Esophagus muscularis mucosa (tissue), 4 donors: ENCODE measurements around the gene EDDM13.

Source experiments
- EP300 ChIP-seq: sonication (generic); formaldehyde crosslinking; IDR thresholded peaks from one replicate; pipeline ENCODE4 v1.6.1; 2017; ENCODE audit warnings: antibody characterized with exemption
- POLR2A ChIP-seq: fragments of 450-650 bp; IDR thresholded peaks from one replicate; pipeline ENCODE4 v1.6.1; 2017; ENCODE audit warnings: antibody characterized with exemption, moderate library complexity, mild to moderate bottlenecking, low read depth
- TF ChIP-seq, protein P1 (sequence below), 3 experiments: fragments of 200-600 bp in 2 of 3; fragments of 450-650 bp in 1 of 3; sonication (generic) in 2 of 3; IDR thresholded peaks; one replicate each; pipeline ENCODE4 v1.5.1; 2017 to 2019; ENCODE audit warnings: antibody characterized with exemption in 3 of 3, mild to moderate bottlenecking in 2 of 3, moderate library complexity in 1 of 3

DNA sequence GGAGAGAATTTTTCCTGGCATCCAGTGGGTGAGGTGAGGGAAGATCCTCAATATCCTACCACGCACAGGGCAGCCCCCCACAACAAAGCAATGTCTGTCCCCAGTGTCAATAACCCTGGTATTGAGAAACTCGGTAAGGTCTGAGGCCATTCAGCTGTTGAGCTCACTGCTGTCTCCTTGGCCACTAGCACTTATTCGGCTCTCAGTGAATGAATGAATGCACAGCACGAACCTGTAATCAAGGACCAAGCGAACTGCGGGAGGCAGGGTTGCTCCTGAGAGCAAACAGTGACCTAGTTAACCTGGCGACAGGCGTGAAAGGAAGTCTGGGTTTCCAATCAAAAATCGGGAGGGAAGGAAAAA is 41.5 kb downstream of the EDDM13 start:
- TF ChIP-seq, protein P1, sequence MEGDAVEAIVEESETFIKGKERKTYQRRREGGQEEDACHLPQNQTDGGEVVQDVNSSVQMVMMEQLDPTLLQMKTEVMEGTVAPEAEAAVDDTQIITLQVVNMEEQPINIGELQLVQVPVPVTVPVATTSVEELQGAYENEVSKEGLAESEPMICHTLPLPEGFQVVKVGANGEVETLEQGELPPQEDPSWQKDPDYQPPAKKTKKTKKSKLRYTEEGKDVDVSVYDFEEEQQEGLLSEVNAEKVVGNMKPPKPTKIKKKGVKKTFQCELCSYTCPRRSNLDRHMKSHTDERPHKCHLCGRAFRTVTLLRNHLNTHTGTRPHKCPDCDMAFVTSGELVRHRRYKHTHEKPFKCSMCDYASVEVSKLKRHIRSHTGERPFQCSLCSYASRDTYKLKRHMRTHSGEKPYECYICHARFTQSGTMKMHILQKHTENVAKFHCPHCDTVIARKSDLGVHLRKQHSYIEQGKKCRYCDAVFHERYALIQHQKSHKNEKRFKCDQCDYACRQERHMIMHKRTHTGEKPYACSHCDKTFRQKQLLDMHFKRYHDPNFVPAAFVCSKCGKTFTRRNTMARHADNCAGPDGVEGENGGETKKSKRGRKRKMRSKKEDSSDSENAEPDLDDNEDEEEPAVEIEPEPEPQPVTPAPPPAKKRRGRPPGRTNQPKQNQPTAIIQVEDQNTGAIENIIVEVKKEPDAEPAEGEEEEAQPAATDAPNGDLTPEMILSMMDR (IDR thresholded peaks at IDR 0.05): no peak
- TF ChIP-seq EP300 (no peak), POLR2A (no peak)
